SK-MEL-5 (cell line): ENCODE results near the gene ATE1. TPM values are rescaled to one million over a fixed set of nuclear protein-coding genes. Genes with fewer than 3 reads are reported as not detected.

ENCODE experiments used
- DNase-seq: peaks from one replicate; pipeline ENCODE4 v3.0.0-alpha.2; 2016; ENCODE audit warnings: low read depth, low spot score
- in situ Hi-C: cut with HindIII; loops from 2 replicates; pipeline ENCODE4 v1.10.0; 2016; ENCODE audit warnings: low sequenced_read_pairs, high pct_unique_total_duplicates, low pct_unique_long_range_greater_than_20kb
- total RNA-seq: library from RNA; depleted of rRNA; stranded (reverse); fragments of >200 nt; shearing (Covaris generic); gene quantifications from 2 replicates; pipeline ENCODE4 v1.2.3, GENCODE V29; 2014

The ATE1 gene
- total RNA-seq, 1 experiment from 2014 or later: 34.3 TPM

DNA sequence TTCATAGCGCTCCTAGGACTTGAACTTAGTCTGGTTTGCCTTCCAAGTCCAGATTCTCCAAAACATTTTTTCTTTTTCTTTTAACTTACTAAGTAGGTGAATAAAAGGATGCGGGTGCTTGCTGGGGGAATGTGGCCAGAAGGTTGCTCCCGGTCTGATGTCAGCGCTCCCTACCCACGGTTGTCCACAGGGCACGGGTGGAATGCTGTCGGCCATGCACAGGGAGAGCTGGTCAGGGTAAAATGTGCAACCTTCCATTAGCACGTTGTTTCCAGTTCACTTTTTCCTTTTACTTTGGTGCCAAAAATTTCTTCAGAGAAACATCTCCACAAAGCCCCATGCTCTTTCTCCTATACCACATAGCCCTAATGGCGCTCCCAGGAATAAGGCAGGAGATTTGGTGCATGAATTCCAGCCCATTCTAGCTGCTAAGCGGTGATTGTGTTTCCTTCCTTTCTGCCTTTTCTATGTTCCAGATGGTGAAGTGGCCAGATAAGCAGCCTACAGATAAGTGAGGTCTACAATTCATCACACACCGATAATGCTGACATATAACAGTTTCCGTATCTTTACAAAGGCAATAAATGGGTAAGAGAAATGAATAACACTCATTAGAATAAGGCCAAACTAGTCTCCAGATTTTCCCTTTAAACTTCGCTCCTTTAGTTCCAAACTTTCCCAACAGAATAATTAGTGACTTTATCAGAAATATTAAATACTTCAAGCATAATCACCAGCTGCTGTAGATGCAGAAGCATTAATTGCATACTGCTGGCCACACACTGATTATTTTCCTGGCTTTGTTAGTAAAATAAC lies 191.3 kb downstream of the ATE1 start:
- in situ Hi-C loops: no loop called here
- DNase-seq: no peak

DNA sequence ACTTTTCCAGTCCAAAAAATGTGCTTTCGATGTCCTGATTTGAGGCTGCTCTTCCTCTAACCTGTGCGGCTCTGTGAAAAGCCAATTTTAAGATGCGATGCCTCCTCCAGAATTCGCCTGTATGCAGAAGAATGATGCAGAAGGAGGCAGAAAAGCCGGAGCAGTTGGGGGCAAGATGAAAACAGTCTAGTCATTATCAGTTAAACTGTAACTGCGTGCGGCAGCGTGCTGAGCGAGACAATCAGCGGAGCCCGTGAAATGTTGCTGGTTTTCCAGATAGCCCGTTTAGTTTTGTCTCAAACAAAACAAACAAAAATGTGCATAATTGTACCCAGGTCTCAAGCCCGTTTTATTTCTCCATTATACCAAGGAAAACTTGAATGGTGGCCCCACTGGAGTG lies 192.6 kb downstream of the ATE1 start:
- DNase-seq: no peak
- in situ Hi-C loops: no loop called here

GRCh38 chr10:121734589-121735045 lies 193.2 kb downstream of the ATE1 start:
- in situ Hi-C loops: no loop called here
- peak; percentile 43 for DNase-seq

DNA sequence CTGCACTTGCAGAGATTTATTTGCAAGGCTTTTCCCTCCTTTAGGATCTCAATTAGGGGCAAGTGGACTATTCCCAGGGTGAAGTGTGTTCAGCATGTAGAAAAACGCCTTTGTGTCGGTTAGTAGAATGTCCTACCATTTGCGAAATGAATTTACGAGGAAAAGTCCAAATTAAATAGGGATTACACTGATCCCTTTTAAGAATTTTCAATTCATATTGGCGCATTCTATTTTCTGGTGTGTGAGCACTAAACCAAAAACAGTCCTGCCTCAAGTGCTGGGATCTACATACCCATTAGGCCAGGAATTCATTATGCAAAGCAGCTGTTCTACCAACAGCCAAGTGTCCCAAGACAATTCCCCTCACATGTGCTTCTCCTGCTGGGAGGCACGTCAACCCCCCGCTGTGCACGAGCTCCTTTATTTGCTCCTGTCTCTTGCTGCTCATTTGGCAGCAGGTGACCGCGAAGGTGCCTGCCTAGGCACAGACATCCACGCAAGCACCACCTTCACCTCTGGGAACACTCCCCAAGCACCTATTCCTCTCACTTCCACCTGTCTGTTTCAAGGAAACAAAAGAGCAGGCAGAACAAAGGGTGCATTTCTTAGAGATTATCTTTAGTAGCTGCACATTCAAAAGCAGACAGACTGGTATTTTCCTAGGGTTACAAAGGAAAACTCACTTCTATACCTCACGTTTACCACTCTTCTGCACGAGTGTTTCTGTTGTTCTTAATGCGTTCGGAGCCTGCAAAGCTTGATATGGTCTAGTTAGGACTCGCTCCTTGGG lies 195.0 kb downstream of the ATE1 start:
- in situ Hi-C loops: no loop called here

GRCh38 chr10:121732172-121732571 lies 195.7 kb downstream of the ATE1 start:
- in situ Hi-C loops: no loop called here

More for the DNA sequence above, 195.0 kb downstream of the ATE1 start:
- DNase-seq: no peak

DNA sequence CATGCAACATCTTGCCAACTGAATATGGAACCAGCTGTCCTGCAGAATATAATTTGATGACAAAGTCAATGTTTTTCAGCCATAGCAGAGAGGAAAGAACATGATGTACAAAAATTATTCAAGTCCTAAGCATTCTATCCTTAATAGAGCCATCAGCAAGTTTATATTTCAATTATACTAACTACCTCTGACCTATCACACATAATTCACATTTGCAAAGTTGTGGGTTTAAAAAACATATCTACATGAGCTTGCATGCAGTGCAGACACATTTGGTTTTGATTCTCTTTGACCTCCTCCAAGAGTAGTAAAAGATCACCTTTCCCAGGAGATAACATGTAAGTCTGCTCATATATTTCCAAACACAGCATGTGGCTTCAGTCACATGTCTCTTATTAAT lies 203.5 kb downstream of the ATE1 start:
- in situ Hi-C loops: no loop called here
- no peak for DNase-seq

More at GRCh38 chr10:121732172-121732571, 195.7 kb downstream of the ATE1 start:
- DNase-seq: no peak

- no peak for DNase-seq
- in situ Hi-C loops: no loop called here
Observed at GRCh38 chr10:121722665-121723064, 205.2 kb downstream of the ATE1 start.

GRCh38 chr10:121721257-121721656 lies 206.6 kb downstream of the ATE1 start:
- in situ Hi-C loops: no loop called here
- no peak for DNase-seq

GRCh38 chr10:121715969-121716368 lies 211.9 kb downstream of the ATE1 start:
- in situ Hi-C loops: no loop called here
- DNase-seq: no peak

DNA sequence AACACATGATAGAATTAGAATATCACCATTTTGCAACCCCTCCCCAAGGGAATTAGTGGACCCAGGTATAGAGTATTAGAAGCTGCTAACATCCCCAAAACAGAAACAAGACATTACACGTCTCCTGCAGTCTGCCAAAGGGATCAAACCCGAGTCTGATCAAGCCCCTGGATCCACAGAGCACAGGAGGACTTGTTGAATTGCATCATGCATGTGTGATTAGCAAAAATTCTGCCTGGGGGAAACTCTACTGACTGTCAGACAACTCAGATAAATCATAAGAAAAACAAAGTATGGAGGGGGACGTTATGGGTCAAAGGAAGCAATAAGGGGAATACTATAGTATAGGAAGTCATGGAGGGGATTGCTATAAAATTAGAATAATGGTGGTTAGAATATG lies 212.8 kb downstream of the ATE1 start:
- in situ Hi-C loops: no loop called here
- no peak for DNase-seq

- in situ Hi-C loops: no loop called here
Observed at GRCh38 chr10:121713486-121713885, 214.3 kb downstream of the ATE1 start.

DNA sequence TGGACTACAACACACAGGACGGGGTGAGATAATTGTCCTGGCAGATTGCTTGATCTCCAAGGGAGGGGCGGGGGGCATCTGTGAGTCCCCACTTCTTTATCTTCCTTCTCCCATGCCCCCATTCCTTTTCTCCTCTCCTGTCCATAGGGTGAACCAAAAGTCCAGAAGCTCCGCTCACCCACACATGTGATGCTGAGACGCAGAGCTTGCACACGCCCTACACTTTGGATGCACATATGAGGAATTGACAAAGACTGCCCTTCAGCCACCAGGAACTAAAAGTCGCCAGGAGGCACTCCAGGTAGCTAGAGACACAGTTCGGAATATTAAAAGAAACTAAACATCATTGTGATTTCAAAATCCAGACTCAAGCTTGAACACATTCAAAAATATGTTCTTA lies 216.9 kb downstream of the ATE1 start:
- in situ Hi-C loops: no loop called here
- DNase-seq: no peak

More at GRCh38 chr10:121713486-121713885, 214.3 kb downstream of the ATE1 start:
- no peak for DNase-seq

- no peak for DNase-seq
- in situ Hi-C loops: no loop called here
Observed at GRCh38 chr10:121710207-121710606, 217.6 kb downstream of the ATE1 start.

DNA sequence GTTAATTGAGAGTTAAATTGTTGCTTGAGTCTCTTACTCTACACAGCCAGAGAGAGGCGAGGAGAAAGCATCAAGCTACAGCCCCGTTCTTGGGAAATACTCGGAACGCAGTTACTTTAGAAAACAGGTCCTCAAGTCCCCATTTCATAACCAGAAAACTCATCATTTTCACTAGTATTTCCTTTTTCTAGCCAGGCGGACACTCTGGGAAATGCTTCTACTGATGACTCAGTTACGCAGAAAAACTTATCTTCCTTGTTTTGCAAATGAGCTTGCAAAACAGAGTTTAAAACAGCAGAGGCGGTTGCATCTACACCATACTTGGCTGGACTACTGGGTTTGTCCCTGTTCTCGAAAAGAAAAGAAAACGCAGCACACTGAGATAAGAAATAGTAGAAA lies 218.2 kb downstream of the ATE1 start:
- no peak for DNase-seq
- in situ Hi-C loops: no loop called here

DNA sequence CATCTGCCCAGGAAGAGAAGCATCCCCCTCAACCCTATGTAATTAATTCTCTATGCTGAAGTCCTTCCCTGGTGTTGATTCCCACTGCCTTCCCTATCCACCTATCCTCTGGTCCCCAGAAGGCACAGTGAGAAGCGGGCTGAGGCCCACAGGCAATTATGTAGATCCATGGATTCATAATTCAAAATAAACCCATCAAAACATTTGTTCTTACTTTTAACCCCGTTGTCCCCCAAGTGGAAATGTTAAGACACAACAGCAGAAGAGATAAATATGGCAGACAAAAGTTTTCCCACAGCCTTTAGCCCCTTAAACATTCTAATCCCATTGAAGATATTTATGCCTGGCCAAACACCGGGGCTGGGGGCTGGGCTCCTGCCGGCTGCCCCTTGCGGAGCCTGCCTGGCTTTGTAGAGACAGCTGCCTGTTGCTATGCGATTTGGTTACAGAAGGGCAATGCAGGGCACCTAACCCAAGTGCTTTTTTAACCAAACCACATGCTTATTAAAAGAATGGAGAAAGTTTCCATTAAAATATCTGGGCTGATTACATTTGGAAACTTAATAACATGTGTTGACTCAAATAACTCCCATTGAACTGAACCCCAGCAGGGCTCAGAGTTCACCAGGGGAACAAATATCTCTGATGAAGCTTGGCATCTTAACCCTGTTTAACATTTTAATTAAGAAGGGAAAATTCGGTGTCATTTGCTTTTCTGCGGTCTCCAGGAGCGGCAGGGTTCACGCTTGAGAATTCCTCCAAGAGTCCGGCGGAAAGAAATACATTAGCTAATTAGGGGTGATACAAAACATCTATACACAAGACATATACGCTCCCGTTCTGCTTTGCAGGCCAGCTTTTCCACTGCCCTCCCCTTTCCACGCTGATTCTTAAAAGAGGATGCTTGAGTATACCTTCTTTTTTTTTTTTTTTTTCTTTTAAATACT lies 218.8 kb downstream of the ATE1 start:
- in situ Hi-C loops: no loop called here
- DNase-seq: no peak

GRCh38 chr10:121702351-121703320 lies 225.2 kb downstream of the ATE1 start:
- DNase-seq: no peak
- in situ Hi-C loops: no loop called here

DNA sequence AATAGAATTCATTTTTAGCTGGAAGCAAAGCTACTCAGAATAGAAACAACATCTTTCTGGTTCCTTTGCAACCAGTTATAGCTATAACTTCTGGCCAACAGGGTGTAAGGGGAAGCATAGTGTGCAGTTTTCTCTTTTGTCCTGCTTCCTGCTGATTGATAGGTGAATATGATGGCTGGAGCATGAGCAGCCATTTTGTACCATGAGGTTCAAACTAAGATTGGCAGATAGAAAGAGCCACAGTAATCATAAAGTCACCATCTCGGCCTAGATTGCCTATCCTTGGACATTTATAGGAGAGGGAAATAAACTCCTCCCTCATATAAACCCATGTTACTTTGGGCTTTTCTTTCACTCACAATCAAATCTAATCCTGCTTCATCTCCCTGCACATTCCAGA lies 227.4 kb downstream of the ATE1 start:
- in situ Hi-C loops: no loop called here
- DNase-seq: no peak
